Measurements from ENCODE around the gene S100A9. TPM values are rescaled to one million over a fixed set of nuclear protein-coding genes. Genes with fewer than 3 reads are reported as not detected.

The S100A9 gene
- total and polyA plus RNA-seq, 2 of the 8 experiments (the other 6 are each of a cell fraction or from before 2014, with no cell fraction given): not detected

DNA sequence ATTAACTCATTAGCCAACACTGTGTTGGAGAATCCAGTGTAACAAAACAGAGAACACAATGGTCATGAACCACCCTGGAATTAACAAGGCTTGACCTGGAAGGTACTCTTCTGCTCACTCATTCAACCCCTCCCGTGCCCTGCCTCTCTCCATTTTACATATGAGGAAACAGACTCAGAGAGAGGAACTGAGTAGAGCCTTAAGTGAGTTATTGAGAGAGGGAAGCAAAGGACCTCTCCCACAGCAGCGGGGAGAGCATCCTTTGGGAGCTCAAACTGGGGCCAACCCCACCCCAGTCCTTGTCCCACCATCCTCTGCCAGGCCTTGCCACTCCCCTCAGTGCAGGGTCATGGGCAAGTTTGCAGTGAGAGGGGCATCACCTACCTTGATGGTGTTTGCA, 16.4 kb downstream of the S100A9 start:
- H4K20me1 ChIP-seq (replicated peaks in 1 of 2; ENCODE audit: control insufficient read depth in 1 of 2, insufficient read depth in 2 of 2, low read length in 2 of 2): no peaks in the 10 kb centered on the region
- H2BK20ac ChIP-seq (ENCODE audit: low read length): no peak overlapping the region
- ChIA-PET CTCF (ENCODE audit: partially characterized antibody) (interaction anchor here (1.0 to 2.8 kb wide), 5 partner anchors 10 to 136 kb away, joined by 3 to 12 read pairs (median 4); no protein-coding TSS in a partner anchor), POLR2A (ENCODE audit: partially characterized antibody) (no interaction called here)
- no peaks in the 10 kb centered on the region for H3K79me1 ChIP-seq (ENCODE audit: low read depth, low read length)
- H2BK120ac ChIP-seq (replicated peaks; ENCODE audit: low read depth, low read length): no peak overlapping the region
- DNase-seq (ENCODE audit: low read depth in 1 of 2, low spot score in 2 of 2) (no peak), FAIRE-seq (no peak)
- H3K79me2 ChIP-seq (ENCODE audit: control insufficient read depth in 1 of 2, insufficient read depth in 2 of 2, low read length in 2 of 2): no peaks in the 10 kb centered on the region
- TF ChIP-seq BCL11A (IDR thresholded peaks at IDR 0.05; ENCODE audit: low read depth in 2 of 2, low read length in 2 of 2) (no peak), TEAD4 (IDR thresholded peaks at IDR 0.05; ENCODE audit: low read depth, low read length) (no peak), POU5F1 (IDR thresholded peaks at IDR 0.05; ENCODE audit: low read depth, low read length) (no peak), TCF12 (IDR thresholded peaks at IDR 0.05; ENCODE audit: low read depth, low read length) (no peak), NRF1 (IDR thresholded peaks at IDR 0.05; ENCODE audit: low read depth, low read length) (no peak), SUZ12 (IDR thresholded peaks at IDR 0.05; ENCODE audit: low read length) (no peak), HDAC6 (IDR thresholded peaks at IDR 0.05; ENCODE audit: low read depth, low read length) (no peak), SP2 (IDR thresholded peaks at IDR 0.05; ENCODE audit: low read length) (no peak), TAF1 (IDR thresholded peaks at IDR 0.05; ENCODE audit: low read depth, low read length) (no peak), MAFK (IDR thresholded peaks at IDR 0.05; ENCODE audit: low read depth, low read length) (no peak), GTF2F1 (IDR thresholded peaks at IDR 0.05; ENCODE audit: borderline replicate concordance, low read depth, low read length) (no peak), CHD1 (IDR thresholded peaks at IDR 0.05; ENCODE audit: low read depth, low read length) (no peak), CTBP2 (IDR thresholded peaks at IDR 0.05; ENCODE audit: borderline replicate concordance, insufficient read depth, insufficient read length, low read length) (no peak), EP300 (IDR thresholded peaks at IDR 0.05; ENCODE audit: borderline replicate concordance in 1 of 2, low read depth in 2 of 2, low read length in 2 of 2) (no peak)
- TF ChIP-seq, protein P1, sequence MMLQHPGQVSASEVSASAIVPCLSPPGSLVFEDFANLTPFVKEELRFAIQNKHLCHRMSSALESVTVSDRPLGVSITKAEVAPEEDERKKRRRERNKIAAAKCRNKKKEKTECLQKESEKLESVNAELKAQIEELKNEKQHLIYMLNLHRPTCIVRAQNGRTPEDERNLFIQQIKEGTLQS (IDR thresholded peaks at IDR 0.05; ENCODE audit: insufficient read depth, low read depth, low read length): no peak
- H3K27ac ChIP-seq (ENCODE audit: low read depth, low read length): no peak overlapping the region
- no peak overlapping the region for H3K14ac ChIP-seq (ENCODE audit: insufficient read length)
- H2BK12ac ChIP-seq (ENCODE audit: low read depth, low read length): no peak overlapping the region
- no peaks in the 10 kb centered on the region for H3K23me2 ChIP-seq (ENCODE audit: low read depth, low read length)
- no peak overlapping the region for H3K56ac ChIP-seq (replicated peaks; ENCODE audit: insufficient read length, low read depth, low read length)
- no peak overlapping the region; the same call in 1 of the 2 replicates for H3K18ac ChIP-seq (ENCODE audit: extremely low read depth, low read length)
- peaks cover 0 to 3% of the 10 kb centered on the region in 2 experiments; a peak in 1 of 4 replicates for H3K9me3 ChIP-seq (ENCODE audit: insufficient read depth in 2 of 2, low read depth in 1 of 2, low read length in 1 of 2)
- H2AFZ ChIP-seq (ENCODE audit: low read length): no peak overlapping the region
- H3K27me3 ChIP-seq (replicated peaks in 1 of 4; ENCODE audit: control insufficient read depth in 3 of 4, extremely low read depth in 1 of 4, insufficient read depth in 3 of 4, low read length in 3 of 4): no peaks in the 10 kb centered on the region; a peak in 1 of 7 replicates
- no peak overlapping the region for H2BK15ac ChIP-seq (ENCODE audit: low read length)
- no peaks in the 10 kb centered on the region for H3K36me3 ChIP-seq (ENCODE audit: control insufficient read depth in 2 of 4, insufficient read depth in 4 of 4, low read length in 3 of 4)
- H4K5ac ChIP-seq (ENCODE audit: insufficient read length, low read depth, low read length): no peak overlapping the region
- H3K4me2 ChIP-seq (ENCODE audit: insufficient read depth in 1 of 2, low read depth in 2 of 2, low read length in 2 of 2): no peak overlapping the region
- no peak overlapping the region for H3K4ac ChIP-seq (replicated peaks; ENCODE audit: insufficient read length, low read depth, low read length)
- H3K23ac ChIP-seq (ENCODE audit: insufficient read length): no peak overlapping the region
- H2BK5ac ChIP-seq (ENCODE audit: low read depth, low read length): no peak overlapping the region
- H3K4me1 ChIP-seq (replicated peaks in 1 of 4; ENCODE audit: control insufficient read depth in 3 of 4, insufficient read depth in 4 of 4, low read length in 3 of 4): no peaks in the 10 kb centered on the region
- no peak overlapping the region for H2AK5ac ChIP-seq (ENCODE audit: low read depth, low read length)
- WGBS, 2 experiments (ENCODE audit: extremely low coverage in 1 of 2, insufficient coverage in 1 of 2, insufficient read length in 1 of 2, insufficient replicate concordance in 2 of 2, low coverage in 1 of 2, low lambda C conversion rate in 2 of 2, missing lambda C conversion rate in 1 of 2): 78% methylated on average over 2 of the region's 2 CpGs; no CpG with 5 or more reads in 1 of the 2 experiments
- no peak overlapping the region for H3K9ac ChIP-seq (replicated peaks in 1 of 4; ENCODE audit: extremely low read depth in 1 of 4, low read depth in 3 of 4, low read length in 3 of 4)
- H4K91ac ChIP-seq (replicated peaks; ENCODE audit: insufficient read length, low read length): no peak overlapping the region
- no peak overlapping the region for H4K8ac ChIP-seq (ENCODE audit: extremely low read depth, insufficient read depth, low read length)
- no peak overlapping the region for H3K4me3 ChIP-seq (ENCODE audit: extremely low read depth in 1 of 4, insufficient read depth in 2 of 4, low read depth in 3 of 4, low read length in 4 of 4)
